Body of pancreas (tissue), 4 donors: ENCODE measurements around the gene DLGAP5. TPM values are rescaled to one million over a fixed set of nuclear protein-coding genes. Genes with fewer than 3 reads are reported as not detected.
A peak's percentile ranks its signal among the peaks of the same experiment; 100 is the strongest.

ENCODE experiments used
- ATAC-seq: fragments of 150-250 bp; one replicate; pipeline ENCODE4 v1.9.1; 2016
- DNase-seq, 4 donors: peaks; one replicate each; pipeline ENCODE4 v3.0.0-alpha.2; 2019
- H3K27ac ChIP-seq, 4 donors: fragments of 200-600 bp; sonication (generic); 1 replicate in 3 of 4; 2 replicates in 1 of 4; pipeline versions ENCODE4 v1.5.1 to v1.6.1; 2016 to 2019; ENCODE audit warnings: mild to moderate bottlenecking in 1 of 4, mixed read lengths in 1 of 4, moderate library complexity in 1 of 4
- H3K27me3 ChIP-seq, 2 donors: fragments of 200-600 bp; sonication (generic); one replicate each; pipeline ENCODE4 v1.6.0; 2016; ENCODE audit warnings: mild to moderate bottlenecking in 1 of 2
- H3K36me3 ChIP-seq, 2 donors: fragments of 200-600 bp; sonication (generic); replicated peaks in 1 of 2; 2 replicates each; pipeline ENCODE4 v1.5.1; 2016; ENCODE audit warnings: low read depth in 2 of 2; ENCODE audit not compliant: insufficient read depth in 1 of 2
- H3K4me1 ChIP-seq: fragments of 200-600 bp; sonication (generic); one replicate; pipeline ENCODE4 v1.6.0; 2016
- H3K4me3 ChIP-seq, 2 donors: fragments of 200-600 bp; sonication (generic); 1 replicate in 1 of 2; 2 replicates in 1 of 2; pipeline ENCODE4 v1.5.1; 2016 to 2019
- H3K9me3 ChIP-seq, 3 donors: fragments of 200-600 bp; sonication (generic); 1 replicate in 2 of 3; 2 replicates in 1 of 3; pipeline ENCODE4 v1.5.1; 2016
- POLR2A ChIP-seq, 3 donors: fragments of 450-650 bp; IDR thresholded peaks; one replicate each; pipeline ENCODE4 v1.6.1; 2016; ENCODE audit warnings: antibody characterized with exemption in 3 of 3, mild to moderate bottlenecking in 2 of 3
- WGBS, 2 donors: methylation state at CpG; one replicate each; pipeline ENCODE4 v1.1.5; 2017; 5-methylcytosine and 5-hydroxymethylcytosine counted together
- intact Hi-C: fragments of 100-400 bp; cut with DNase I; formaldehyde crosslinking; loops from one replicate; pipeline ENCODE4 v1.15.1; 2023
- total RNA-seq, 2 donors: library from RNA; depleted of rRNA; stranded (reverse); fragments of >200 nt; gene quantifications; one replicate each; pipeline ENCODE4 v1.1.0, GENCODE V29; 2016
- TF ChIP-seq, protein P1 (sequence below), 7 experiments: fragments of 450-650 bp in 4 of 7; fragments of 200-600 bp in 3 of 7; sonication (generic) in 3 of 7; IDR thresholded peaks; one replicate each; pipeline ENCODE4 v1.5.1; 2016 to 2019; ENCODE audit warnings: antibody characterized with exemption in 7 of 7

The DLGAP5 gene
- total RNA-seq, 2 donors from 2014 or later, result not detected

DNA sequence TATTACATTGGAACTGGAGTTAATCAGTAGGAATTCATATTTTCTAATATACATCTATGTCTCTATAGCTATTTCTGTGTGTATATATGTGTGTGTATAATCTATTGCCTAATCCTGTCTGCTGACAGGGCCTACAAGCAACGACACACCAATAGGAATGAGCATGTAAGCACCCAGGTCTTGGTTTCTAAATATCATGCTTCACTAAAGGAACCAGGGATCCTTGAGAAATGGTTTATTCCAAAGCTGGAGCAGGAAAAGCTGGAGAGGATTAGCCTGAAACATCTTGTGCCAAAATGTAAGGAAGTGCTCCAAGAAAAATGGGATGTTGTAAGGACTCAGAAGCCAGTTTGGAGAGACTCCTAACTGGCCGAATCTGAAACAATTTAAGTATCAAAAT lies 91.6 kb downstream of the DLGAP5 start:
- intact Hi-C loops, result no loop called here
- no peak for ATAC-seq
- Histone ChIP-seq H3K4me3 (no peak overlapping the region), H3K27ac (no peak overlapping the region), H3K36me3 (no peaks in the 10 kb centered on the region), H3K27me3 (no peaks in the 10 kb centered on the region), H3K4me1 (peaks cover 49% of the 10 kb centered on the region), H3K9me3 (no peaks in the 10 kb centered on the region)
- DNase-seq, result no peak
- WGBS, 2 donors, result 72 to 85% methylated on average over 2 of the region's 2 CpGs
- TF ChIP-seq, protein P1, sequence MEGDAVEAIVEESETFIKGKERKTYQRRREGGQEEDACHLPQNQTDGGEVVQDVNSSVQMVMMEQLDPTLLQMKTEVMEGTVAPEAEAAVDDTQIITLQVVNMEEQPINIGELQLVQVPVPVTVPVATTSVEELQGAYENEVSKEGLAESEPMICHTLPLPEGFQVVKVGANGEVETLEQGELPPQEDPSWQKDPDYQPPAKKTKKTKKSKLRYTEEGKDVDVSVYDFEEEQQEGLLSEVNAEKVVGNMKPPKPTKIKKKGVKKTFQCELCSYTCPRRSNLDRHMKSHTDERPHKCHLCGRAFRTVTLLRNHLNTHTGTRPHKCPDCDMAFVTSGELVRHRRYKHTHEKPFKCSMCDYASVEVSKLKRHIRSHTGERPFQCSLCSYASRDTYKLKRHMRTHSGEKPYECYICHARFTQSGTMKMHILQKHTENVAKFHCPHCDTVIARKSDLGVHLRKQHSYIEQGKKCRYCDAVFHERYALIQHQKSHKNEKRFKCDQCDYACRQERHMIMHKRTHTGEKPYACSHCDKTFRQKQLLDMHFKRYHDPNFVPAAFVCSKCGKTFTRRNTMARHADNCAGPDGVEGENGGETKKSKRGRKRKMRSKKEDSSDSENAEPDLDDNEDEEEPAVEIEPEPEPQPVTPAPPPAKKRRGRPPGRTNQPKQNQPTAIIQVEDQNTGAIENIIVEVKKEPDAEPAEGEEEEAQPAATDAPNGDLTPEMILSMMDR (IDR thresholded peaks at IDR 0.05), result no peak
- no peak for TF ChIP-seq POLR2A (IDR thresholded peaks at IDR 0.05)

DNA sequence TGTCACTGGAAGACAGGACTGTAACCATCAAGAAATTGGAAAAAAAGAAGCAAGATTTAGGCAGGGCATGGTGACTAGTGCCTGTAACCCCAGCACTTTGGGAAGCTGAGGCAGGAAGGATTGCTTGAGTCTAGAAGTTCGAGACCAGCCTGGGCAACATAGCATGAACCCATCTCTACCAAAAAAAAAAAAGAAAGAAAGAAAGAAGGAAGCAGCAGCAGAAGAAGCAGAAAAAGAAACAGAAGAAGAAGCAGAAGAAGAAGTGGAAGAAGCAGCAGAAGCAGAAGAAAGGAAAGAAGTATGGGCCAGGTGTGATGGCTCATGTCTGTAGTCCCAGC lies 92.9 kb downstream of the DLGAP5 start:
- Histone ChIP-seq H3K36me3 (no peaks in the 10 kb centered on the region), H3K9me3 (no peaks in the 10 kb centered on the region), H3K4me3 (no peak overlapping the region), H3K4me1 (peaks cover 42% of the 10 kb centered on the region), H3K27me3 (no peaks in the 10 kb centered on the region), H3K27ac (peak overlapping the region in 3 of 4 donors; percentile 1 to 32 (median 23))
- intact Hi-C loops, result no loop called here
- DNase-seq (no peak), ATAC-seq (no peak)
- no peak for TF ChIP-seq POLR2A (IDR thresholded peaks at IDR 0.05)
- TF ChIP-seq, protein P1 (IDR thresholded peaks at IDR 0.05), result no peak
- 100% methylated on average over 1 of the region's 1 CpG for WGBS, 2 donors

Other genes with a start within 250 kb of the DLGAP5 start
- gene WDHD1, start 164.5 kb downstream of the DLGAP5 start, total RNA-seq, result 1 to 10 TPM in 1 of 2 donors, under 1 TPM in 1; 0.66 to 1.0 TPM
- gene SOCS4, start 164.3 kb downstream of the DLGAP5 start, total RNA-seq, result 1 to 10 TPM; 6.6 to 9.9 TPM
- 10 to 100 TPM in 1 of 2 donors, 1 to 10 TPM in 1; 7.9 to 13.2 TPM for gene MAPK1IP1L, start 139.9 kb downstream of the DLGAP5 start, total RNA-seq
- 100 to 1,000 TPM in 1 of 2 donors, 10 to 100 TPM in 1; 53.4 to 145 TPM for gene LGALS3, start 62.3 kb downstream of the DLGAP5 start, total RNA-seq
- gene FBXO34, start 79.8 kb upstream of the DLGAP5 start, total RNA-seq, result 10 to 100 TPM; 14.2 to 17.4 TPM
- gene ATG14, start 220.2 kb upstream of the DLGAP5 start, total RNA-seq, result 10 to 100 TPM; 10.6 to 10.9 TPM
- gene TBPL2, start 249.0 kb upstream of the DLGAP5 start, total RNA-seq, result not detected